HepG2 (cell line): ENCODE results near the gene CCDC142. TPM values are rescaled to one million over a fixed set of nuclear protein-coding genes. Genes with fewer than 3 reads are reported as not detected.

Source experiments
- BORCS8-MEF2B ChIP-seq: sonication (generic); formaldehyde crosslinking; IDR thresholded peaks from 2 replicates; pipeline ENCODE4 v1.8.0; 2022; ENCODE audit warnings: mild to moderate bottlenecking, missing genetic modification reagents
- MEIS2 ChIP-seq: sonication (generic); formaldehyde crosslinking; IDR thresholded peaks from 2 replicates; pipeline ENCODE4 v1.9.0; 2021; ENCODE audit warnings: mild to moderate bottlenecking, missing genetic modification reagents
- PITX1 ChIP-seq: sonication (generic); formaldehyde crosslinking; IDR thresholded peaks from 2 replicates; pipeline ENCODE4 v1.5.1; 2020; ENCODE audit warnings: mild to moderate bottlenecking, missing genetic modification reagents
- SALL2 ChIP-seq: sonication (generic); formaldehyde crosslinking; IDR thresholded peaks from 2 replicates; pipeline ENCODE4 v1.8.1; 2023; ENCODE audit warnings: mild to moderate bottlenecking, missing genetic modification reagents, inconsistent platforms
- SIX4 ChIP-seq: sonication (generic); formaldehyde crosslinking; IDR thresholded peaks from 2 replicates; pipeline ENCODE4 v1.4.0; 2020; ENCODE audit warnings: missing genetic modification reagents
- ZFAT ChIP-seq: sonication (generic); formaldehyde crosslinking; conservative IDR thresholded peaks from 2 replicates; pipeline ENCODE4 v1.8.1; 2023; ENCODE audit warnings: missing genetic modification reagents, inconsistent platforms
- ZFP37 ChIP-seq: sonication (generic); formaldehyde crosslinking; IDR thresholded peaks from 2 replicates; pipeline ENCODE4 v1.4.0; 2020; ENCODE audit warnings: missing genetic modification reagents, borderline replicate concordance
- ZNF382 ChIP-seq: sonication (generic); formaldehyde crosslinking; IDR thresholded peaks from 2 replicates; pipeline ENCODE4 v1.5.0; 2020; ENCODE audit warnings: missing genetic modification reagents, mild to moderate bottlenecking, borderline replicate concordance
- polyA plus RNA-seq, 8 experiments: library from polyadenylated mRNA; depleted of rRNA in 3 of 8; stranded (reverse) in 7 of 8; unstranded in 1 of 8; fragments of >200 nt; fragmentation: Illumina TruSeq in 4 of 8; extraction: Trizol in 4 of 8; gene quantifications; 2 replicates each; pipeline versions ENCODE4 v1.2.1 to v1.2.3, GENCODE V29; 2011 to 2016; ENCODE audit warnings: low read depth in 4 of 8, missing spikeins in 1 of 8, mixed read lengths in 1 of 8; ENCODE audit not compliant: insufficient read depth in 1 of 8
- total RNA-seq, 5 experiments: library from RNA; depleted of rRNA; stranded (reverse); fragments of >200 nt; fragmentation: Illumina TruSeq; extraction: Trizol; gene quantifications; 2 replicates each; pipeline ENCODE4 v1.2.3, GENCODE V29; 2016; ENCODE audit warnings: low read depth in 1 of 5
- TF ChIP-seq, protein P1 (sequence below): sonication (generic); formaldehyde crosslinking; IDR thresholded peaks from 2 replicates; pipeline ENCODE4 v1.9.0; 2021; ENCODE audit warnings: mild to moderate bottlenecking, missing genetic modification reagents
- TF ChIP-seq, protein P2 (sequence below): sonication (generic); formaldehyde crosslinking; IDR thresholded peaks from 2 replicates; pipeline ENCODE4 v1.5.0; 2020; ENCODE audit warnings: missing genetic modification reagents, mild to moderate bottlenecking, borderline replicate concordance
- TF ChIP-seq, protein P3 (sequence below): sonication (generic); formaldehyde crosslinking; conservative IDR thresholded peaks from 2 replicates; pipeline ENCODE4 v1.4.0; 2020; ENCODE audit warnings: mild to moderate bottlenecking, missing genetic modification reagents, moderate library complexity
- TF ChIP-seq, protein P4 (sequence below): sonication (generic); formaldehyde crosslinking; IDR thresholded peaks from 2 replicates; pipeline ENCODE4 v1.5.1; 2020; ENCODE audit warnings: mild to moderate bottlenecking, missing genetic modification reagents, borderline replicate concordance

CCDC142 gene
- total and polyA plus RNA-seq, 2 of the 13 experiments (the other 11 are each of a cell fraction or from before 2014, with no cell fraction given), result 14.7 to 30.4 TPM

DNA sequence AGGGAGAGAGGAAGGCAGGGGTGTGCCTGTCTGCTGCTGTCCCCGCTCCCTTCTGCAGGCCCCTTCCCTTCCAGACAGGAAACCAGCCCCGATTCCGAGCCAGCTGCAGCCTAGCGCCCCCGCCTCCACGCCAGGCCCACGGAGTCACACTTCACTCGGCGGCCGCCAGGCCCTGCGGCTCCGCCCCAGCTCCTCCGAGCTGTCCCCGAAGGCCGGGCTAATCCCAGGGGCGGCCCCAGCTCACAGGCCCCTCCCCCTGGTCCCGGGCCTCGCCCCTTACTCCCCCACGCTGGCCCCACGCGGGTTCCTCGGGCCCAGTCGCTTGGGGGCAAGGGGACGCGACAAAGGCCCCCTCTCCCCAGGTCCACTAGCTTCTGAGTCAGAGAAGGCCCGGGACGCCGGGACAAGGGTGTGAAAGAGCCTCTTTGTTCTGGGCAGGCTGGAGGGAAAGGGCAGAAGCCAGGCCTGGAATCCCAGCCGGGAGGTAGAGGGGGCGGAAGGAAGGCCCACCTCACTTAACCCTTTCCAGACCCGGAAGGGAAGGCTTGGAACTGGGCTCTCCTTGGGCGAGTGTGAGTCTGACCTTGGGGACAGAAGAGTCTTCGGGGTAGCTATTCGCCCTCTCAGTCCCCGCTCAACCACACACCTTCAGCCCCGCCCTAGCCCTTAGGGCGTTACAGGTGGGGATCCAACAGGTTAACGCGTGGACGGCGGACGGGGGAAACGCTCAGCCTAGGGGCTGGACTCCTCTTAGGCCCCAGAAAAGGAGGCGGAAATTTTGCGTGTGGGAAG lies 42.2 kb downstream of the CCDC142 start (continued):
- TF ChIP-seq, protein P1, sequence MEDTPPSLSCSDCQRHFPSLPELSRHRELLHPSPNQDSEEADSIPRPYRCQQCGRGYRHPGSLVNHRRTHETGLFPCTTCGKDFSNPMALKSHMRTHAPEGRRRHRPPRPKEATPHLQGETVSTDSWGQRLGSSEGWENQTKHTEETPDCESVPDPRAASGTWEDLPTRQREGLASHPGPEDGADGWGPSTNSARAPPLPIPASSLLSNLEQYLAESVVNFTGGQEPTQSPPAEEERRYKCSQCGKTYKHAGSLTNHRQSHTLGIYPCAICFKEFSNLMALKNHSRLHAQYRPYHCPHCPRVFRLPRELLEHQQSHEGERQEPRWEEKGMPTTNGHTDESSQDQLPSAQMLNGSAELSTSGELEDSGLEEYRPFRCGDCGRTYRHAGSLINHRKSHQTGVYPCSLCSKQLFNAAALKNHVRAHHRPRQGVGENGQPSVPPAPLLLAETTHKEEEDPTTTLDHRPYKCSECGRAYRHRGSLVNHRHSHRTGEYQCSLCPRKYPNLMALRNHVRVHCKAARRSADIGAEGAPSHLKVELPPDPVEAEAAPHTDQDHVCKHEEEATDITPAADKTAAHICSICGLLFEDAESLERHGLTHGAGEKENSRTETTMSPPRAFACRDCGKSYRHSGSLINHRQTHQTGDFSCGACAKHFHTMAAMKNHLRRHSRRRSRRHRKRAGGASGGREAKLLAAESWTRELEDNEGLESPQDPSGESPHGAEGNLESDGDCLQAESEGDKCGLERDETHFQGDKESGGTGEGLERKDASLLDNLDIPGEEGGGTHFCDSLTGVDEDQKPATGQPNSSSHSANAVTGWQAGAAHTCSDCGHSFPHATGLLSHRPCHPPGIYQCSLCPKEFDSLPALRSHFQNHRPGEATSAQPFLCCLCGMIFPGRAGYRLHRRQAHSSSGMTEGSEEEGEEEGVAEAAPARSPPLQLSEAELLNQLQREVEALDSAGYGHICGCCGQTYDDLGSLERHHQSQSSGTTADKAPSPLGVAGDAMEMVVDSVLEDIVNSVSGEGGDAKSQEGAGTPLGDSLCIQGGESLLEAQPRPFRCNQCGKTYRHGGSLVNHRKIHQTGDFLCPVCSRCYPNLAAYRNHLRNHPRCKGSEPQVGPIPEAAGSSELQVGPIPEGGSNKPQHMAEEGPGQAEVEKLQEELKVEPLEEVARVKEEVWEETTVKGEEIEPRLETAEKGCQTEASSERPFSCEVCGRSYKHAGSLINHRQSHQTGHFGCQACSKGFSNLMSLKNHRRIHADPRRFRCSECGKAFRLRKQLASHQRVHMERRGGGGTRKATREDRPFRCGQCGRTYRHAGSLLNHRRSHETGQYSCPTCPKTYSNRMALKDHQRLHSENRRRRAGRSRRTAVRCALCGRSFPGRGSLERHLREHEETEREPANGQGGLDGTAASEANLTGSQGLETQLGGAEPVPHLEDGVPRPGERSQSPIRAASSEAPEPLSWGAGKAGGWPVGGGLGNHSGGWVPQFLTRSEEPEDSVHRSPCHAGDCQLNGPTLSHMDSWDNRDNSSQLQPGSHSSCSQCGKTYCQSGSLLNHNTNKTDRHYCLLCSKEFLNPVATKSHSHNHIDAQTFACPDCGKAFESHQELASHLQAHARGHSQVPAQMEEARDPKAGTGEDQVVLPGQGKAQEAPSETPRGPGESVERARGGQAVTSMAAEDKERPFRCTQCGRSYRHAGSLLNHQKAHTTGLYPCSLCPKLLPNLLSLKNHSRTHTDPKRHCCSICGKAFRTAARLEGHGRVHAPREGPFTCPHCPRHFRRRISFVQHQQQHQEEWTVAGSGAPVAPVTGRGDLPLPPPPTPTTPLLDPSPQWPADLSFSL, result peak; percentile 65; the same call in 1 of the 2 replicates
- TF ChIP-seq, protein P2, sequence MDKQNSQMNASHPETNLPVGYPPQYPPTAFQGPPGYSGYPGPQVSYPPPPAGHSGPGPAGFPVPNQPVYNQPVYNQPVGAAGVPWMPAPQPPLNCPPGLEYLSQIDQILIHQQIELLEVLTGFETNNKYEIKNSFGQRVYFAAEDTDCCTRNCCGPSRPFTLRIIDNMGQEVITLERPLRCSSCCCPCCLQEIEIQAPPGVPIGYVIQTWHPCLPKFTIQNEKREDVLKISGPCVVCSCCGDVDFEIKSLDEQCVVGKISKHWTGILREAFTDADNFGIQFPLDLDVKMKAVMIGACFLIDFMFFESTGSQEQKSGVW (CRISPR knock-in tag), result no peak
- TF ChIP-seq ZFP37 (0 out of 2 replicates have a peak, but pooled peaks have one; percentile 82), PITX1 (peak; percentile 96), ZFAT (no peak), SALL2 (CRISPR knock-in tag) (peak; percentile 80; the same call in 1 of the 2 replicates), BORCS8-MEF2B (CRISPR knock-in tag) (peak; percentile 95), SIX4 (CRISPR knock-in tag) (no peak), ZNF382 (CRISPR knock-in tag) (no peak), MEIS2 (CRISPR knock-in tag) (0 out of 2 replicates have a peak, but pooled peaks have one; percentile 57)
- TF ChIP-seq, protein P3, sequence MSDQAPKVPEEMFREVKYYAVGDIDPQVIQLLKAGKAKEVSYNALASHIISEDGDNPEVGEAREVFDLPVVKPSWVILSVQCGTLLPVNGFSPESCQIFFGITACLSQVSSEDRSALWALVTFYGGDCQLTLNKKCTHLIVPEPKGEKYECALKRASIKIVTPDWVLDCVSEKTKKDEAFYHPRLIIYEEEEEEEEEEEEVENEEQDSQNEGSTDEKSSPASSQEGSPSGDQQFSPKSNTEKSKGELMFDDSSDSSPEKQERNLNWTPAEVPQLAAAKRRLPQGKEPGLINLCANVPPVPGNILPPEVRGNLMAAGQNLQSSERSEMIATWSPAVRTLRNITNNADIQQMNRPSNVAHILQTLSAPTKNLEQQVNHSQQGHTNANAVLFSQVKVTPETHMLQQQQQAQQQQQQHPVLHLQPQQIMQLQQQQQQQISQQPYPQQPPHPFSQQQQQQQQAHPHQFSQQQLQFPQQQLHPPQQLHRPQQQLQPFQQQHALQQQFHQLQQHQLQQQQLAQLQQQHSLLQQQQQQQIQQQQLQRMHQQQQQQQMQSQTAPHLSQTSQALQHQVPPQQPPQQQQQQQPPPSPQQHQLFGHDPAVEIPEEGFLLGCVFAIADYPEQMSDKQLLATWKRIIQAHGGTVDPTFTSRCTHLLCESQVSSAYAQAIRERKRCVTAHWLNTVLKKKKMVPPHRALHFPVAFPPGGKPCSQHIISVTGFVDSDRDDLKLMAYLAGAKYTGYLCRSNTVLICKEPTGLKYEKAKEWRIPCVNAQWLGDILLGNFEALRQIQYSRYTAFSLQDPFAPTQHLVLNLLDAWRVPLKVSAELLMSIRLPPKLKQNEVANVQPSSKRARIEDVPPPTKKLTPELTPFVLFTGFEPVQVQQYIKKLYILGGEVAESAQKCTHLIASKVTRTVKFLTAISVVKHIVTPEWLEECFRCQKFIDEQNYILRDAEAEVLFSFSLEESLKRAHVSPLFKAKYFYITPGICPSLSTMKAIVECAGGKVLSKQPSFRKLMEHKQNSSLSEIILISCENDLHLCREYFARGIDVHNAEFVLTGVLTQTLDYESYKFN (CRISPR knock-in tag), result peak; percentile 89
- TF ChIP-seq, protein P4, sequence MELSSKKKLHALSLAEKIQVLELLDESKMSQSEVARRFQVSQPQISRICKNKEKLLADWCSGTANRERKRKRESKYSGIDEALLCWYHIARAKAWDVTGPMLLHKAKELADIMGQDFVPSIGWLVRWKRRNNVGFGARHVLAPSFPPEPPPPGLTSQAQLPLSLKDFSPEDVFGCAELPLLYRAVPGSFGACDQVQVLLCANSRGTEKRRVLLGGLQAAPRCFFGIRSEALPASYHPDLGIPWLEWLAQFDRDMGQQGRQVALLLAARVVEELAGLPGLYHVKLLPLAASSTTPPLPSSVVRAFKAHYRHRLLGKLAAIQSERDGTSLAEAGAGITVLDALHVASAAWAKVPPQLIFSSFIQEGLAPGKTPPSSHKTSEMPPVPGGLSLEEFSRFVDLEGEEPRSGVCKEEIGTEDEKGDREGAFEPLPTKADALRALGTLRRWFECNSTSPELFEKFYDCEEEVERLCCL (CRISPR knock-in tag), result no peak
